Measurements from ENCODE around the gene CC2D1A.

The CC2D1A gene

DNA sequence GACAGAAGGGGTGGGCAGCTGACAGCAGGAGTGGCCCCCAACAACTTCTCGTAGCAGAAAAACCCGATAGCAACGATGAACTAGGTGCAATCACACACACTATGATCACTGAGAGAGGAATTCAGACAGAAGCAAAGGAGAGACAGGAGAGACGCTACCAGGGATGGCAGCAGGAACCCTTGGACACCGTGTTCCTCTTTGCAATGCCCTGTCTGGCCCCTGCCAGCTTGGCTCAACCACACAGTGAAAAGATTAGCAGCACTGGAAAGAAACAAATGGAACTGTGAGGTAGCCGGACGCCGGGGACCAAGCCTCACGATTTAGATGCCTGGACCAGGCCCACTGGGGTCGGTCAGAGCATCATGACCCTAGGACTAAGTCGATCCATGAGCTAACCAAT, 69.9 kb downstream of the CC2D1A start:
- TF ChIP-seq CREB1 (IDR thresholded peaks at IDR 0.05; ENCODE audit: low read depth) (no peak), FOXM1 (IDR thresholded peaks at IDR 0.05; ENCODE audit: borderline replicate concordance, low read depth) (no peak), CEBPB (IDR thresholded peaks at IDR 0.05) (no peak), TAF1 (IDR thresholded peaks at IDR 0.05; ENCODE audit: low read depth) (no peak), TEAD4 (IDR thresholded peaks at IDR 0.05) (no peak), EP300 (IDR thresholded peaks at IDR 0.05; ENCODE audit: borderline replicate concordance) (no peak), REST (IDR thresholded peaks at IDR 0.05; ENCODE audit: low read depth) (no peak), EGR1 (IDR thresholded peaks at IDR 0.05) (no peak), MAX (IDR thresholded peaks at IDR 0.05) (no peak), USF1 (IDR thresholded peaks at IDR 0.05) (no peak), RAD21 (IDR thresholded peaks at IDR 0.05; ENCODE audit: low read depth) (no peak), NFIC (IDR thresholded peaks at IDR 0.05) (no peak), YY1 (IDR thresholded peaks at IDR 0.05; ENCODE audit: low read depth) (no peak), TCF12 (IDR thresholded peaks at IDR 0.05; ENCODE audit: low read depth) (no peak), ZBTB7A (IDR thresholded peaks at IDR 0.05; ENCODE audit: low read depth) (no peak)

DNA sequence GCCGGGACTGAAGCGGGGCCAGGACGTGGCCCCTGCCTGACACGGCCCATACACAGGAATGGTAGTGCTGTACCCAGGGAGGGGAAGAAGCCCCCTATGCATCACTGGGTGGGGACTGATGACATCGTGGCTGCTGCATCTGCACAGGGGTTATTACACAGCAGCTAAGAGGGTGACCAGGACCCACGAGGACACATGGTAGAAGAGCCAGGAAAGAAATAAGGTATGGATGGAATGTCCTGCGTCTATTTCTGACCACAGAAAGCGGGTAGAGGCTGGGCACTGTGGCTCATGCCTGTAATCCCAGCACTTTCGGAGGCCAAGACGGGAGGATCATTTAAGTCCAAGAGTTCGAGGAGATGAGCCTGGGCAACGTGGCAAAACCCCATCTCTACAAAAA, 70.4 kb downstream of the CC2D1A start:
- TF ChIP-seq YY1 (IDR thresholded peaks at IDR 0.05; ENCODE audit: low read depth) (no peak), CEBPB (IDR thresholded peaks at IDR 0.05) (no peak), MAX (IDR thresholded peaks at IDR 0.05) (no peak), TEAD4 (IDR thresholded peaks at IDR 0.05) (no peak), EP300 (IDR thresholded peaks at IDR 0.05; ENCODE audit: borderline replicate concordance) (no peak), NFIC (IDR thresholded peaks at IDR 0.05) (no peak), FOXM1 (IDR thresholded peaks at IDR 0.05; ENCODE audit: borderline replicate concordance, low read depth) (no peak), REST (IDR thresholded peaks at IDR 0.05; ENCODE audit: low read depth) (no peak), CREB1 (IDR thresholded peaks at IDR 0.05; ENCODE audit: low read depth) (no peak), TCF12 (IDR thresholded peaks at IDR 0.05; ENCODE audit: low read depth) (no peak), USF1 (IDR thresholded peaks at IDR 0.05) (no peak), RAD21 (IDR thresholded peaks at IDR 0.05; ENCODE audit: low read depth) (no peak), EGR1 (IDR thresholded peaks at IDR 0.05) (no peak), TAF1 (IDR thresholded peaks at IDR 0.05; ENCODE audit: low read depth) (no peak), ZBTB7A (IDR thresholded peaks at IDR 0.05; ENCODE audit: low read depth) (no peak)

DNA sequence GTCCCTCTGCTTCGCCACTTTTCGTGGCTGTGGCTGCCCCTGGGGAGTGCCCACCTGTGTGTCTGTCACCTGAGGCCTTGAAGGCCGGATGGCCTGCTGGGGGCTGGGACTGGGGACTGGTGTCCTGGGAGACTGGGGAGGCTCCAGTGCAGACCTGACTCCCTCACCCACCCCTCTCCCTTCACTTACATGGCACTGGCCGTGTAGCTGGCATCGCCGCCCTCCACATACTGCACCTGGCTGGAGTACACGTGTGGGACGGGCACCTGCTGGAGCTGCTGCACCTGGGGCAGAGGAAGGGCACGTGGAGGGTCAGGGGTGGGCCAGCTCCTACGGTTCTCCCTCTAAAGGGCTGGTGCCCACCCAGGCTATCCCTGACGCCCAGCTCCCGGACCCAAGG, 71.8 kb downstream of the CC2D1A start:
- TF ChIP-seq CREB1 (IDR thresholded peaks at IDR 0.05; ENCODE audit: low read depth), result no peak
- no peak for TF ChIP-seq NFIC (IDR thresholded peaks at IDR 0.05)
- TF ChIP-seq EP300 (IDR thresholded peaks at IDR 0.05; ENCODE audit: borderline replicate concordance), result no peak
- TF ChIP-seq TAF1 (IDR thresholded peaks at IDR 0.05; ENCODE audit: low read depth), result no peak
- no peak for TF ChIP-seq ZBTB7A (IDR thresholded peaks at IDR 0.05; ENCODE audit: low read depth)
- TF ChIP-seq FOXM1 (IDR thresholded peaks at IDR 0.05; ENCODE audit: borderline replicate concordance, low read depth), result no peak
- TF ChIP-seq RAD21 (IDR thresholded peaks at IDR 0.05; ENCODE audit: low read depth), result no peak
- no peak for TF ChIP-seq MAX (IDR thresholded peaks at IDR 0.05)
- no peak for TF ChIP-seq TEAD4 (IDR thresholded peaks at IDR 0.05)
- no peak for TF ChIP-seq CEBPB (IDR thresholded peaks at IDR 0.05)
- TF ChIP-seq USF1 (IDR thresholded peaks at IDR 0.05), result no peak
- no peak for TF ChIP-seq TCF12 (IDR thresholded peaks at IDR 0.05; ENCODE audit: low read depth)
- TF ChIP-seq YY1 (IDR thresholded peaks at IDR 0.05; ENCODE audit: low read depth), result no peak
- no peak for TF ChIP-seq EGR1 (IDR thresholded peaks at IDR 0.05)
- TF ChIP-seq REST (IDR thresholded peaks at IDR 0.05; ENCODE audit: low read depth), result no peak

All from Ishikawa (cell line).